NCI-H128 (cell line): ENCODE measurements around the gene MYL12A.
"Not testable (repeated sequence)": the region's sequence is repeated elsewhere in the genome, so short reads cannot be mapped to it uniquely, and the experiment has no call there.

Source experiments
- DNase-seq: peaks from one replicate; lab custom pipeline; 2025; ENCODE audit not compliant: unreplicated experiment; lab: John Stamatoyannopoulos, UW

Gene MYL12A

GRCh38 chr18:3247240-3248061, at the start of gene MYL12A:
MYL12A (plus strand) TSS chr18:3247801; CDS start chr18:3253248, 5,447 bp downstream.
- peak; percentile 90 for DNase-seq

- not testable (repeated sequence) for DNase-seq
These were observed 49.2 kb upstream of the MYL12A start for GRCh38 chr18:3198260-3198860.

- no peak for DNase-seq
These were observed 47.5 kb upstream of the MYL12A start for GRCh38 chr18:3199942-3200645.

- no peak for DNase-seq
These were observed 42.4 kb upstream of the MYL12A start for GRCh38 chr18:3205239-3205638.

GRCh38 chr18:3207565-3207964, 40.0 kb upstream of the MYL12A start:
- DNase-seq = no peak

GRCh38 chr18:3209859-3210569, 37.6 kb upstream of the MYL12A start:
- DNase-seq = no peak

GRCh38 chr18:3211236-3211992, 36.2 kb upstream of the MYL12A start:
- no peak for DNase-seq

- no peak for DNase-seq
These were observed 34.9 kb upstream of the MYL12A start for GRCh38 chr18:3212657-3213056.

- DNase-seq = no peak
These were observed 34.1 kb upstream of the MYL12A start for GRCh38 chr18:3213300-3214059.

GRCh38 chr18:3214855-3215637, 32.6 kb upstream of the MYL12A start:
- no peak for DNase-seq

GRCh38 chr18:3216987-3217386, 30.6 kb upstream of the MYL12A start:
- no peak for DNase-seq

GRCh38 chr18:3217948-3218647, 29.5 kb upstream of the MYL12A start:
- DNase-seq = no peak

- DNase-seq = no peak
These were observed 28.8 kb upstream of the MYL12A start for GRCh38 chr18:3218819-3219218.

GRCh38 chr18:3219241-3219630, 28.4 kb upstream of the MYL12A start:
- no peak for DNase-seq

- no peak for DNase-seq
These were observed 27.8 kb upstream of the MYL12A start, which contains the start of gene MYOM1 for GRCh38 chr18:3219631-3220335. MYOM1 (minus strand) TSS chr18:3219968; CDS start chr18:3215223, 4,745 bp downstream.

GRCh38 chr18:3220868-3221267, 26.7 kb upstream of the MYL12A start:
- not testable (repeated sequence) for DNase-seq

GRCh38 chr18:3221496-3221895, 26.1 kb upstream of the MYL12A start:
- no peak for DNase-seq

GRCh38 chr18:3223356-3223755, 24.2 kb upstream of the MYL12A start:
- no peak for DNase-seq
